Tibial artery (tissue), 4 donors: ENCODE measurements around the gene BCR.

Source experiments
- DNase-seq, 2 donors: peaks; one replicate each; pipeline ENCODE4 v3.0.0-alpha.2; 2019
- H3K27ac ChIP-seq, 2 donors: fragments of 200-600 bp; sonication (generic) in 1 of 2; 1 replicate in 1 of 2; 2 replicates in 1 of 2; pipeline ENCODE4 v1.5.1; 2018 to 2019; ENCODE audit warnings: mild to moderate bottlenecking in 1 of 2
- H3K27me3 ChIP-seq, 2 donors: fragments of 200-600 bp; sonication (generic) in 1 of 2; one replicate each; pipeline versions ENCODE4 v1.5.1 to v1.6.0; 2016 to 2019
- H3K36me3 ChIP-seq, 3 donors: fragments of 200-600 bp; sonication (generic) in 2 of 3; one replicate each; pipeline ENCODE4 v1.5.1; 2016 to 2019; ENCODE audit warnings: mild to moderate bottlenecking in 2 of 3
- H3K4me1 ChIP-seq, 4 donors: fragments of 200-600 bp; sonication (generic) in 2 of 4; 1 replicate in 3 of 4; 2 replicates in 1 of 4; pipeline ENCODE4 v1.5.1; 2016 to 2019
- H3K4me3 ChIP-seq, 2 donors: fragments of 200-600 bp; sonication (generic) in 1 of 2; 1 replicate in 1 of 2; 2 replicates in 1 of 2; pipeline ENCODE4 v1.5.1; 2018 to 2019; ENCODE audit warnings: mild to moderate bottlenecking in 2 of 2
- H3K9me3 ChIP-seq, 3 donors: fragments of 200-600 bp; sonication (generic) in 1 of 3; one replicate each; pipeline ENCODE4 v1.5.1; 2016 to 2019
- CTCF ChIP-seq, 2 experiments: fragments of 200-600 bp in 1 of 2; fragments of 450-650 bp in 1 of 2; IDR thresholded peaks; one replicate each; pipeline ENCODE4 v1.5.1; 2017 to 2019; ENCODE audit warnings: antibody characterized with exemption in 2 of 2, mild to moderate bottlenecking in 1 of 2, moderate library complexity in 1 of 2
- intact Hi-C: fragments of 100-400 bp; cut with DNase I; formaldehyde crosslinking; loops from one replicate; pipeline ENCODE4 v1.15.0; 2023; ENCODE audit warnings: low total_unique reads

The BCR gene

GRCh38 chr22:23243859-23244689, 63.8 kb downstream of the BCR start:
- Histone ChIP-seq H3K4me1 (peaks cover 0 to 88% (median 46%) of the 10 kb centered on the region in 4 donors), H3K36me3 (no peaks in the 10 kb centered on the region), H3K4me3 (no peak overlapping the region), H3K27ac (peak overlapping the region; percentile 65 to 75), H3K9me3 (no peaks in the 10 kb centered on the region), H3K27me3 (no peaks in the 10 kb centered on the region)
- DNase-seq, result no peak
- intact Hi-C loops, result loop anchor here (10.0 kb wide), 1 partner anchor 49 kb away; no protein-coding TSS in a partner anchor
- no peak for TF ChIP-seq CTCF (IDR thresholded peaks at IDR 0.05)

- H3K27ac ChIP-seq, result peak overlapping the region; percentile 65 to 75
Observed at GRCh38 chr22:23244690-23245044, 64.4 kb downstream of the BCR start.

GRCh38 chr22:23245045-23245798, 64.9 kb downstream of the BCR start:
- intact Hi-C loops, result loop anchor here (5.0 to 10.0 kb wide), 2 partner anchors 50 to 1308 kb away; no protein-coding TSS in a partner anchor
- TF ChIP-seq CTCF (IDR thresholded peaks at IDR 0.05), result no peak
- DNase-seq, result no peak
- Histone ChIP-seq H3K9me3 (no peaks in the 10 kb centered on the region), H3K36me3 (no peaks in the 10 kb centered on the region), H3K4me1 (peaks cover 0 to 88% (median 45%) of the 10 kb centered on the region in 4 donors), H3K4me3 (no peak overlapping the region), H3K27ac (peak overlapping the region; percentile 65 to 75), H3K27me3 (no peaks in the 10 kb centered on the region)

More at GRCh38 chr22:23244690-23245044, 64.4 kb downstream of the BCR start:
- no peak for TF ChIP-seq CTCF (IDR thresholded peaks at IDR 0.05)
- H3K4me3 ChIP-seq, result no peak overlapping the region
- no peaks in the 10 kb centered on the region for H3K36me3 ChIP-seq
- H3K27me3 ChIP-seq, result no peaks in the 10 kb centered on the region
- H3K4me1 ChIP-seq, result peaks cover 0 to 88% (median 45%) of the 10 kb centered on the region in 4 donors
- no peak for DNase-seq
- H3K9me3 ChIP-seq, result no peaks in the 10 kb centered on the region
- intact Hi-C loops, result loop anchor here (5.0 to 10.0 kb wide), 2 partner anchors 50 to 1307 kb away; no protein-coding TSS in a partner anchor

- peak overlapping the region; percentile 65 to 75 for H3K27ac ChIP-seq
- peaks cover 0 to 85% (median 45%) of the 10 kb centered on the region in 4 donors for H3K4me1 ChIP-seq
- TF ChIP-seq CTCF (IDR thresholded peaks at IDR 0.05), result no peak
- H3K27me3 ChIP-seq, result no peaks in the 10 kb centered on the region
- H3K9me3 ChIP-seq, result no peaks in the 10 kb centered on the region
- H3K4me3 ChIP-seq, result no peak overlapping the region
- no peaks in the 10 kb centered on the region for H3K36me3 ChIP-seq
- no peak for DNase-seq
- intact Hi-C loops, result loop anchor here (5.0 to 10.0 kb wide), 2 partner anchors 51 to 1308 kb away; no protein-coding TSS in a partner anchor
Observed at GRCh38 chr22:23245799-23246136, 65.5 kb downstream of the BCR start.

GRCh38 chr22:23246982-23247766, 66.9 kb downstream of the BCR start:
- H3K27ac ChIP-seq, result no peak overlapping the region
- no peaks in the 10 kb centered on the region for H3K36me3 ChIP-seq
- peaks cover 0 to 83% (median 42%) of the 10 kb centered on the region in 4 donors for H3K4me1 ChIP-seq
- intact Hi-C loops, result loop anchor here (5.0 to 10.0 kb wide), 2 partner anchors 52 to 1310 kb away; no protein-coding TSS in a partner anchor
- no peaks in the 10 kb centered on the region for H3K9me3 ChIP-seq
- no peak for TF ChIP-seq CTCF (IDR thresholded peaks at IDR 0.05)
- no peak for DNase-seq
- no peaks in the 10 kb centered on the region for H3K27me3 ChIP-seq
- no peak overlapping the region for H3K4me3 ChIP-seq
